HCT116 (cell line): ENCODE data around the gene WNT3A. TPM values are rescaled to one million over a fixed set of nuclear protein-coding genes. Genes with fewer than 3 reads are reported as not detected.

Experiments used
- ATAC-seq: fragments of 200-7000 bp; cut with Tn5 transposase; 2 replicates; pipeline ENCODE4 v1.9.1; 2020; ENCODE audit warnings: mild to moderate bottlenecking, moderate library complexity
- BruUV-seq: library from RNA; stranded (reverse); fragments of 400-500 nt; replicated peaks from 2 replicates; lab custom pipeline; 2021; lab: Mats Ljungman, UMichigan
- CTCF ChIA-PET: fragments of 300-600 bp; sonication (Branson Sonifier 250); formaldehyde crosslinking; loops from one replicate; lab custom pipeline; 2021; ENCODE audit warnings: antibody characterized with exemption; lab: Charles Lee
- POLR2A ChIA-PET: fragments of 300-600, 350-600 bp; sonication (Branson Sonifier 250); formaldehyde crosslinking; loops from one replicate; lab custom pipeline; 2021; ENCODE audit warnings: antibody characterized with exemption; lab: Charles Lee
- RAD21 ChIA-PET, 2 experiments: fragments of 300-600 bp; sonication (Branson Sonifier 250); formaldehyde crosslinking; loops; one replicate each; lab custom pipeline; 2023; ENCODE audit warnings: low total read pairs in 2 of 2; ENCODE audit not compliant: uncharacterized antibody in 2 of 2, unreplicated experiment in 2 of 2, low non-redundant PET in 1 of 2; lab: Charles Lee
- DNase-seq: peaks from one replicate; pipeline ENCODE4 v3.0.0-alpha.2; 2010; ENCODE audit warnings: low read depth, low spot score
- H2AFZ ChIP-seq: fragments of 200-600 bp; shearing (Covaris generic), sonication (generic); 2 replicates; pipeline ENCODE4 v1.6.1; 2017; ENCODE audit warnings: low read depth, mixed run types, mixed read lengths, antibody characterized with exemption, low read length; ENCODE audit not compliant: poor library complexity, severe bottlenecking
- H3K27ac ChIP-seq: 2 replicates; pipeline ENCODE4 v1.5.1; 2012; ENCODE audit warnings: low read depth, low read length
- H3K27me3 ChIP-seq: fragments of 200-600 bp; sonication (generic); 2 replicates; pipeline ENCODE4 v1.6.1; 2016; ENCODE audit warnings: mixed run types, low read length, mixed read lengths; ENCODE audit not compliant: insufficient read depth
- H3K36me3 ChIP-seq, 2 experiments: fragments of 200-500 bp in 1 of 2; fragments of 200-600 bp in 1 of 2; sonication (Bioruptor generic) in 1 of 2; sonication (generic) in 1 of 2; 2 replicates each; pipeline versions ENCODE4 v1.5.1 to v1.6.1; 2014 to 2016; ENCODE audit warnings: low read length in 2 of 2, inconsistent platforms in 1 of 2, mixed read lengths in 1 of 2, mixed run types in 1 of 2; ENCODE audit not compliant: insufficient read depth in 2 of 2, control insufficient read depth in 1 of 2
- H3K4me1 ChIP-seq, 2 experiments: fragments of 200-600 bp in 1 of 2; sonication (generic) in 1 of 2; 2 replicates each; pipeline versions ENCODE4 v1.5.1 to v1.6.1; 2012 to 2017; ENCODE audit warnings: low read length in 2 of 2, inconsistent platforms in 1 of 2, mild to moderate bottlenecking in 1 of 2, mixed read lengths in 1 of 2, mixed run types in 1 of 2, moderate library complexity in 1 of 2; ENCODE audit not compliant: insufficient read depth in 2 of 2, control insufficient read depth in 1 of 2
- H3K4me2 ChIP-seq: fragments of 200-600 bp; sonication (generic); 2 replicates; pipeline ENCODE4 v1.6.1; 2017; ENCODE audit warnings: mixed run types, low read length, mixed read lengths
- H3K4me3 ChIP-seq, 2 experiments: fragments of 200-600 bp in 1 of 2; sonication (generic) in 1 of 2; replicated peaks in 1 of 2; 2 replicates each; pipeline ENCODE4 v1.5.1; 2011 to 2016; ENCODE audit warnings: low read length in 2 of 2, control low read depth in 1 of 2, low read depth in 1 of 2, mild to moderate bottlenecking in 1 of 2, mixed read lengths in 1 of 2, mixed run types in 1 of 2
- H3K79me2 ChIP-seq: fragments of 200-600 bp; sonication (generic); 2 replicates; pipeline ENCODE4 v1.6.1; 2017; ENCODE audit warnings: mild to moderate bottlenecking, mixed run types, low read length, moderate library complexity, mixed read lengths; ENCODE audit not compliant: insufficient read depth
- H3K9ac ChIP-seq: fragments of 200-600 bp; sonication (generic); 2 replicates; pipeline ENCODE4 v1.6.1; 2016; ENCODE audit warnings: low read length, mixed read lengths
- H3K9me2 ChIP-seq: fragments of 200-600 bp; sonication (generic), shearing (Covaris generic); 2 replicates; pipeline ENCODE4 v1.6.1; 2017; ENCODE audit warnings: mixed run types, mild to moderate bottlenecking, moderate library complexity; ENCODE audit not compliant: insufficient read depth
- H3K9me3 ChIP-seq, 2 experiments: fragments of 200-500 bp in 1 of 2; fragments of 200-600 bp in 1 of 2; sonication (Bioruptor generic) in 1 of 2; sonication (generic) in 1 of 2; 2 replicates each; pipeline ENCODE4 v1.6.1; 2014 to 2017; ENCODE audit warnings: low read length in 2 of 2, mixed read lengths in 2 of 2, inconsistent platforms in 1 of 2, low read depth in 1 of 2, mild to moderate bottlenecking in 1 of 2, mixed run types in 1 of 2, moderate library complexity in 1 of 2; ENCODE audit not compliant: control insufficient read depth in 1 of 2, insufficient read depth in 1 of 2
- H4K20me1 ChIP-seq: fragments of 200-600 bp; sonication (generic), shearing (Covaris generic); 2 replicates; pipeline ENCODE4 v1.6.1; 2017; ENCODE audit warnings: mixed run types, mild to moderate bottlenecking, moderate library complexity; ENCODE audit not compliant: insufficient read depth
- ATF3 ChIP-seq: IDR thresholded peaks from 2 replicates; pipeline ENCODE4 v1.6.1; 2012
- CBX3 ChIP-seq: IDR thresholded peaks from 2 replicates; pipeline ENCODE4 v1.6.1; 2012; ENCODE audit warnings: low read depth
- CEBPB ChIP-seq: IDR thresholded peaks from 2 replicates; pipeline ENCODE4 v1.6.1; 2012; ENCODE audit warnings: low read depth
- CTCF ChIP-seq, 3 experiments: fragments of 200-600 bp in 1 of 3; sonication (generic) in 1 of 3; IDR thresholded peaks in 2 of 3; conservative IDR thresholded peaks in 1 of 3; 2 replicates each; pipeline ENCODE4 v1.5.1; 2012 to 2017; ENCODE audit warnings: low read depth in 2 of 3, low read length in 2 of 3, antibody characterized with exemption in 1 of 3, borderline replicate concordance in 1 of 3, control low read depth in 1 of 3, mild to moderate bottlenecking in 1 of 3, mixed read lengths in 1 of 3, mixed run types in 1 of 3, moderate library complexity in 1 of 3; ENCODE audit not compliant: insufficient read depth in 1 of 3
- ELF1 ChIP-seq: IDR thresholded peaks from 2 replicates; pipeline ENCODE4 v1.6.1; 2012; ENCODE audit warnings: low read depth, borderline replicate concordance
- EZH2phosphoT487 ChIP-seq: fragments of 200-600 bp; IDR thresholded peaks from 2 replicates; pipeline ENCODE4 v1.6.1; 2018; ENCODE audit warnings: antibody characterized with exemption, borderline replicate concordance
- FOSL1 ChIP-seq: IDR thresholded peaks from 2 replicates; pipeline ENCODE4 v1.6.1; 2012; ENCODE audit warnings: low read depth
- JUND ChIP-seq: IDR thresholded peaks from 2 replicates; pipeline ENCODE4 v1.6.1; 2012
- POLR2AphosphoS5 ChIP-seq: IDR thresholded peaks from 2 replicates; pipeline ENCODE4 v1.6.1; 2011; ENCODE audit warnings: mild to moderate bottlenecking, low read depth, low read length, moderate library complexity
- RAD21 ChIP-seq: IDR thresholded peaks from 2 replicates; pipeline ENCODE4 v1.6.1; 2012; ENCODE audit warnings: low read depth, mild to moderate bottlenecking
- REST ChIP-seq: IDR thresholded peaks from 2 replicates; pipeline ENCODE4 v1.6.1; 2012; ENCODE audit warnings: low read depth
- SRF ChIP-seq: IDR thresholded peaks from 2 replicates; pipeline ENCODE4 v1.6.1; 2012; ENCODE audit warnings: low read depth
- TCF7L2 ChIP-seq: IDR thresholded peaks from 2 replicates; pipeline ENCODE4 v1.7.0; 2011; ENCODE audit warnings: borderline replicate concordance, inconsistent platforms; ENCODE audit not compliant: insufficient read depth, insufficient read length; ENCODE audit errors: extremely low read depth
- YY1 ChIP-seq: IDR thresholded peaks from 2 replicates; pipeline ENCODE4 v1.6.1; 2011; ENCODE audit warnings: low read length, low read depth, moderate library complexity, mild to moderate bottlenecking; ENCODE audit not compliant: insufficient replicate concordance; ENCODE audit errors: extremely low read depth
- ZBTB33 ChIP-seq: IDR thresholded peaks from 2 replicates; pipeline ENCODE4 v1.6.1; 2011; ENCODE audit warnings: mild to moderate bottlenecking, low read length, moderate library complexity; ENCODE audit not compliant: insufficient replicate concordance; ENCODE audit errors: extremely low read depth
- ZNF274 ChIP-seq: fragments of 200-500 bp; sonication (Bioruptor generic); IDR thresholded peaks from 2 replicates; pipeline ENCODE4 v1.6.1; 2014; ENCODE audit warnings: mild to moderate bottlenecking, low read depth, low read length, inconsistent platforms
- intact Hi-C: fragments of 100-400 bp; cut with micrococcal nuclease; formaldehyde crosslinking; loops from 2 replicates; pipeline ENCODE4 v1.10.0; 2022
- total RNA-seq: library from RNA; stranded (reverse); gene quantifications from one replicate; pipeline ENCODE4 v1.2.1, GENCODE V29; 2021; ENCODE audit not compliant: unreplicated experiment

The WNT3A gene
- total RNA-seq, 1 experiment from 2014 or later = 3.7 TPM

GRCh38 chr1:228087771-228088251, 81.0 kb downstream of the WNT3A start:
- ATAC-seq (no peak), DNase-seq (no peak)
- TF ChIP-seq REST (no peak), ZNF274 (no peak), FOSL1 (no peak), ELF1 (no peak), CEBPB (no peak), SRF (no peak), EZH2phosphoT487 (no peak), CTCF (IDR thresholded peaks at IDR 0.05 in 2 of 3, conservative IDR thresholded peaks at IDR 0.05 in 1 of 3; ENCODE audit: borderline replicate concordance in 1 of 3, insufficient read depth in 1 of 3, low read depth in 2 of 3, low read length in 2 of 3) (no peak), RAD21 (no peak), TCF7L2 (no peak), CBX3 (no peak), YY1 (no peak), ATF3 (no peak), POLR2AphosphoS5 (no peak), ZBTB33 (no peak), JUND (no peak)
- no TSS peak for BruUV-seq
- RAD21 ChIA-PET = no interaction called here
- POLR2A ChIA-PET = no interaction called here
- Histone ChIP-seq H3K9me3 (peaks cover 0 to 6% of the 10 kb centered on the region in 2 experiments; a peak in 1 of 4 replicates), H4K20me1 (peaks cover 66% of the 10 kb centered on the region), H3K9me2 (no peaks in the 10 kb centered on the region), H3K79me2 (peaks cover 100% of the 10 kb centered on the region), H3K36me3 (peaks cover 0 to 56% of the 10 kb centered on the region in 2 experiments; a peak in 1 of 4 replicates), H3K9ac (no peak overlapping the region), H2AFZ (no peak overlapping the region), H3K4me1 (peaks cover 11 to 38% of the 10 kb centered on the region in 2 experiments), H3K4me3 (no peak overlapping the region), H3K27me3 (no peaks in the 10 kb centered on the region), H3K27ac (no peak overlapping the region; the same call in 1 of the 2 replicates), H3K4me2 (no peak overlapping the region)
- intact Hi-C loops = no loop called here
- CTCF ChIA-PET = no interaction called here
